Measurements from ENCODE around the gene GABRA1. TPM values are rescaled to one million over a fixed set of nuclear protein-coding genes. Genes with fewer than 3 reads are reported as not detected.

GABRA1 gene
- total RNA-seq, 1 experiment from 2014 or later, result not detected

DNA sequence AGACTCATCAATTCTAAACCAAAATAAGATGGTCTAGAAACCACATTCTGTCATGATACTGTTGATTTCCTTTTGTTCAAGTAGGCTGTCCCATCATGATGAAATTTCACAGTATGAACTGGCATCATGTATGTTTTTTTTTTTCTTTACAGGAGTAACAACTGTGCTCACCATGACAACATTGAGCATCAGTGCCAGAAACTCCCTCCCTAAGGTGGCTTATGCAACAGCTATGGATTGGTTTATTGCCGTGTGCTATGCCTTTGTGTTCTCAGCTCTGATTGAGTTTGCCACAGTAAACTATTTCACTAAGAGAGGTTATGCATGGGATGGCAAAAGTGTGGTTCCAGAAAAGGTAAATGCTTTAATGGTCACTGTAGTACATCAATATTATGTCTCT, 47.6 kb downstream of the GABRA1 start (continued):
- no peak for TF ChIP-seq REST (IDR thresholded peaks at IDR 0.05; ENCODE audit: low read depth)
- no peak for TF ChIP-seq CBX3 (IDR thresholded peaks at IDR 0.05; ENCODE audit: low read depth)
- TF ChIP-seq EGR1 (IDR thresholded peaks at IDR 0.05; ENCODE audit: low read depth), result no peak
- TF ChIP-seq, protein P1, sequence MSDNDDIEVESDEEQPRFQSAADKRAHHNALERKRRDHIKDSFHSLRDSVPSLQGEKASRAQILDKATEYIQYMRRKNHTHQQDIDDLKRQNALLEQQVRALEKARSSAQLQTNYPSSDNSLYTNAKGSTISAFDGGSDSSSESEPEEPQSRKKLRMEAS (IDR thresholded peaks at IDR 0.05), result no peak
- TF ChIP-seq POLR2A (IDR thresholded peaks at IDR 0.05; ENCODE audit: borderline replicate concordance, extremely low read depth, insufficient read depth, insufficient read length), result no peak
- TF ChIP-seq EZH2phosphoT487 (IDR thresholded peaks at IDR 0.05; ENCODE audit: borderline replicate concordance), result no peak
- TF ChIP-seq ZFX (IDR thresholded peaks at IDR 0.05), result no peak
- no peak for TF ChIP-seq RAD21 (IDR thresholded peaks at IDR 0.05; ENCODE audit: low read depth)
- no peak for TF ChIP-seq JUND (IDR thresholded peaks at IDR 0.05)
- no peak for TF ChIP-seq SRF (IDR thresholded peaks at IDR 0.05; ENCODE audit: low read depth)

GRCh38 chr5:161897033-161897432, 49.1 kb downstream of the GABRA1 start:
- Histone ChIP-seq H3K9me3 (ENCODE audit: control insufficient read depth in 1 of 2, insufficient read depth in 1 of 2, low read depth in 1 of 2, low read length in 2 of 2) (no peaks in the 10 kb centered on the region; a peak in 1 of 4 replicates), H3K9me2 (ENCODE audit: insufficient read depth) (no peaks in the 10 kb centered on the region), H4K20me1 (ENCODE audit: insufficient read depth) (no peaks in the 10 kb centered on the region), H3K27ac (ENCODE audit: low read depth, low read length) (no peak overlapping the region), H3K4me1 (ENCODE audit: control insufficient read depth in 1 of 2, insufficient read depth in 2 of 2, low read length in 2 of 2) (no peaks in the 10 kb centered on the region), H3K4me2 (ENCODE audit: low read length) (no peak overlapping the region), H3K79me2 (ENCODE audit: insufficient read depth, low read length) (no peaks in the 10 kb centered on the region), H3K27me3 (ENCODE audit: insufficient read depth, low read length) (no peaks in the 10 kb centered on the region), H3K36me3 (ENCODE audit: control insufficient read depth in 1 of 2, insufficient read depth in 2 of 2, low read length in 2 of 2) (no peaks in the 10 kb centered on the region), H3K9ac (ENCODE audit: low read length) (no peak overlapping the region), H3K4me3 (replicated peaks in 1 of 2; ENCODE audit: low read depth in 1 of 2, low read length in 2 of 2) (no peak overlapping the region), H2AFZ (ENCODE audit: low read depth, low read length, poor library complexity, severe bottlenecking) (no peak overlapping the region)
- POLR2A ChIA-PET, result no interaction called here
- CTCF ChIA-PET, result no interaction called here
- RAD21 ChIA-PET (ENCODE audit: low non-redundant PET in 1 of 2, low total read pairs in 2 of 2, uncharacterized antibody in 2 of 2, unreplicated experiment in 2 of 2), result no interaction called here
- DNase-seq (ENCODE audit: low read depth, low spot score), result no peak
- intact Hi-C loops (cut with micrococcal nuclease), result no loop called here
- no peak for ATAC-seq
- no TSS peak for BruUV-seq (replicated peaks)
- TF ChIP-seq, protein P1 (IDR thresholded peaks at IDR 0.05), result no peak
- TF ChIP-seq RAD21 (IDR thresholded peaks at IDR 0.05; ENCODE audit: low read depth) (no peak), ELF1 (IDR thresholded peaks at IDR 0.05; ENCODE audit: borderline replicate concordance, low read depth) (no peak), SIN3A (IDR thresholded peaks at IDR 0.05; ENCODE audit: low read depth) (no peak), REST (IDR thresholded peaks at IDR 0.05; ENCODE audit: low read depth) (no peak), SP1 (IDR thresholded peaks at IDR 0.05; ENCODE audit: low read depth) (no peak), ATF3 (IDR thresholded peaks at IDR 0.05) (no peak), ZFX (IDR thresholded peaks at IDR 0.05) (no peak), ZNF274 (IDR thresholded peaks at IDR 0.05; ENCODE audit: low read depth, low read length) (no peak), SRF (IDR thresholded peaks at IDR 0.05; ENCODE audit: low read depth) (no peak)
- TF ChIP-seq, protein P2, sequence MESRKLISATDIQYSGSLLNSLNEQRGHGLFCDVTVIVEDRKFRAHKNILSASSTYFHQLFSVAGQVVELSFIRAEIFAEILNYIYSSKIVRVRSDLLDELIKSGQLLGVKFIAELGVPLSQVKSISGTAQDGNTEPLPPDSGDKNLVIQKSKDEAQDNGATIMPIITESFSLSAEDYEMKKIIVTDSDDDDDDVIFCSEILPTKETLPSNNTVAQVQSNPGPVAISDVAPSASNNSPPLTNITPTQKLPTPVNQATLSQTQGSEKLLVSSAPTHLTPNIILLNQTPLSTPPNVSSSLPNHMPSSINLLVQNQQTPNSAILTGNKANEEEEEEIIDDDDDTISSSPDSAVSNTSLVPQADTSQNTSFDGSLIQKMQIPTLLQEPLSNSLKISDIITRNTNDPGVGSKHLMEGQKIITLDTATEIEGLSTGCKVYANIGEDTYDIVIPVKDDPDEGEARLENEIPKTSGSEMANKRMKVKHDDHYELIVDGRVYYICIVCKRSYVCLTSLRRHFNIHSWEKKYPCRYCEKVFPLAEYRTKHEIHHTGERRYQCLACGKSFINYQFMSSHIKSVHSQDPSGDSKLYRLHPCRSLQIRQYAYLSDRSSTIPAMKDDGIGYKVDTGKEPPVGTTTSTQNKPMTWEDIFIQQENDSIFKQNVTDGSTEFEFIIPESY (IDR thresholded peaks at IDR 0.05; ENCODE audit: extremely low read depth, insufficient replicate concordance, low read length), result no peak
